GM23338 (cell line): ENCODE data around the gene ELFN1.
A peak's percentile ranks its signal among the peaks of the same experiment; 100 is the strongest.

Experiments used
- EZH2 ChIP-seq: fragments of 200-600 bp; sonication (generic); IDR thresholded peaks from one replicate; pipeline ENCODE4 v1.8.0; 2017; ENCODE audit warnings: antibody characterized with exemption, mild to moderate bottlenecking, low read depth; ENCODE audit not compliant: unreplicated experiment
- EZH2phosphoT487 ChIP-seq: fragments of 200-600 bp; sonication (generic); IDR thresholded peaks from one replicate; pipeline ENCODE4 v1.8.1; 2018; ENCODE audit warnings: antibody characterized with exemption; ENCODE audit not compliant: unreplicated experiment
- POLR2AphosphoS5 ChIP-seq: IDR thresholded peaks from 2 replicates; pipeline ENCODE4 v1.6.1; 2016; ENCODE audit warnings: antibody characterized with exemption, low read depth
- TF ChIP-seq, protein P1 (sequence below), 2 experiments: fragments of 200-600 bp in 1 of 2; sonication (generic) in 1 of 2; conservative IDR thresholded peaks; 2 replicates each; pipeline versions ENCODE4 v1.5.1 to v1.6.1; 2016 to 2017; ENCODE audit warnings: antibody characterized with exemption in 2 of 2, low read depth in 2 of 2, mild to moderate bottlenecking in 2 of 2, moderate library complexity in 1 of 2

DNA sequence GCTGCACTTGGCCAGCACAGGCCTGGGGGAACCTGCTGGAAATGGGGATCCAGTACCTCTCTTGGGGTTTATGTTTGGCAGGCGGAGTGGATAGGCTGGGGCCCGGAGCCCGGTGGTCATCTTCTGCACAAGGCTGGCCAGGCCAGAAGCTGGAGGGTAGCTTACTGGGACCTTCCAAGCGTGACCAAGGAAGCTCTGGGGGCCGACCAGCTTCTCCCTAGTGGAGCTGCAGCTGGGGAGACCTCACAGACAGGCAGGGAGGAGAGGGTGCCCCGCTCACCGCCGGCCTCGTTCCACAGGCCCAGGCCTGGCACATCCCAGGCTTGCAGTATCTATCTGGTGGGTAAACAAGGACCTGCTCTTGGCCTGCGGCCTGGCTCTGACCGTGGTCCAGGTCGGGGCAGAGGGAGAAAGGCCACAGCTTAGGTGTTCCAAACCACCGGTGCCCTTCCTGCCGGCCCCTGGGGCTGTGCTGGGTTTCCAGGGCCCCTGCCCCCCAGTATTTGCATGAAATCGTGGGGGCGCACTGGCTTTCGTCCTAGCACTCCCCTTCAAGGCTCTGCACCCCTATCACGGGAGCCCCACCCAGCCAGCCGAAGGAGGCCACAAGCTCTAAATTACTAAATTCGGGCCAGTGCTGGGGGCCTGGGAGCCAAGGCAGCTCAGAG, 1.5 kb upstream of the ELFN1 start:
- TF ChIP-seq, protein P1, sequence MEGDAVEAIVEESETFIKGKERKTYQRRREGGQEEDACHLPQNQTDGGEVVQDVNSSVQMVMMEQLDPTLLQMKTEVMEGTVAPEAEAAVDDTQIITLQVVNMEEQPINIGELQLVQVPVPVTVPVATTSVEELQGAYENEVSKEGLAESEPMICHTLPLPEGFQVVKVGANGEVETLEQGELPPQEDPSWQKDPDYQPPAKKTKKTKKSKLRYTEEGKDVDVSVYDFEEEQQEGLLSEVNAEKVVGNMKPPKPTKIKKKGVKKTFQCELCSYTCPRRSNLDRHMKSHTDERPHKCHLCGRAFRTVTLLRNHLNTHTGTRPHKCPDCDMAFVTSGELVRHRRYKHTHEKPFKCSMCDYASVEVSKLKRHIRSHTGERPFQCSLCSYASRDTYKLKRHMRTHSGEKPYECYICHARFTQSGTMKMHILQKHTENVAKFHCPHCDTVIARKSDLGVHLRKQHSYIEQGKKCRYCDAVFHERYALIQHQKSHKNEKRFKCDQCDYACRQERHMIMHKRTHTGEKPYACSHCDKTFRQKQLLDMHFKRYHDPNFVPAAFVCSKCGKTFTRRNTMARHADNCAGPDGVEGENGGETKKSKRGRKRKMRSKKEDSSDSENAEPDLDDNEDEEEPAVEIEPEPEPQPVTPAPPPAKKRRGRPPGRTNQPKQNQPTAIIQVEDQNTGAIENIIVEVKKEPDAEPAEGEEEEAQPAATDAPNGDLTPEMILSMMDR (conservative IDR thresholded peaks at IDR 0.05; ENCODE audit: low read depth in 2 of 2): no peak
- TF ChIP-seq EZH2phosphoT487 (no peak), POLR2AphosphoS5 (no peak), EZH2 (peak; percentile 74)
